GM12892 (cell line): Measurements from ENCODE around the gene CCDC85C.

Experiments
- DNase-seq: peaks from one replicate; pipeline ENCODE4 v3.0.0; 2011; ENCODE audit not compliant: insufficient read length
- FAIRE-seq: peaks from 2 replicates; lab custom pipeline; 2011; peaks lifted over from hg19 to GRCh38; lab: Jason Lieb, UNC
- POLR2A ChIP-seq: IDR thresholded peaks from 2 replicates; pipeline ENCODE4 v1.6.1; 2011; ENCODE audit warnings: low read depth, low read length, control low read depth
- POLR2AphosphoS5 ChIP-seq: IDR thresholded peaks from 2 replicates; pipeline ENCODE4 v1.6.1; 2011; ENCODE audit warnings: low read depth, low read length, control low read depth
- TAF1 ChIP-seq: IDR thresholded peaks from 2 replicates; pipeline ENCODE4 v1.6.1; 2011; ENCODE audit warnings: low read depth, mild to moderate bottlenecking, control low read depth, low read length, borderline replicate concordance

Gene CCDC85C

GRCh38 chr14:99573000-99573330 is 31.0 kb downstream of the CCDC85C start:
- no peak for TF ChIP-seq TAF1
- TF ChIP-seq POLR2A = no peak
- no peak for TF ChIP-seq POLR2AphosphoS5
- DNase-seq (no peak), FAIRE-seq (no peak)

GRCh38 chr14:99572173-99572999 is 31.6 kb downstream of the CCDC85C start:
- DNase-seq = no peak
- FAIRE-seq = no peak
- TF ChIP-seq POLR2A (no peak), TAF1 (no peak), POLR2AphosphoS5 (no peak)

- no peak for TF ChIP-seq TAF1
- TF ChIP-seq POLR2AphosphoS5 = no peak
- TF ChIP-seq POLR2A = no peak
- FAIRE-seq (no peak), DNase-seq (no peak)
Measured at GRCh38 chr14:99571303-99571986, 32.6 kb downstream of the CCDC85C start.

GRCh38 chr14:99570544-99571302 is 33.3 kb downstream of the CCDC85C start:
- TF ChIP-seq POLR2AphosphoS5 (no peak), POLR2A (no peak), TAF1 (no peak)
- FAIRE-seq (no peak), DNase-seq (no peak)

GRCh38 chr14:99569725-99570543 is 34.1 kb downstream of the CCDC85C start:
- TF ChIP-seq POLR2A (no peak), POLR2AphosphoS5 (no peak), TAF1 (no peak)
- DNase-seq = no peak
- no peak for FAIRE-seq

GRCh38 chr14:99568567-99569560 is 35.1 kb downstream of the CCDC85C start:
- TF ChIP-seq POLR2A = no peak
- FAIRE-seq (no peak), DNase-seq (no peak)

- no peak for TF ChIP-seq POLR2A
- TF ChIP-seq POLR2AphosphoS5 = no peak
- no peak for TF ChIP-seq TAF1
- FAIRE-seq = no peak
- DNase-seq = no peak
Measured at GRCh38 chr14:99566390-99567354, 37.3 kb downstream of the CCDC85C start.

GRCh38 chr14:99566009-99566389 is 38.0 kb downstream of the CCDC85C start:
- TF ChIP-seq TAF1 (no peak), POLR2AphosphoS5 (no peak), POLR2A (no peak)
- FAIRE-seq (no peak), DNase-seq (no peak)

- FAIRE-seq (no peak), DNase-seq (no peak)
- no peak for TF ChIP-seq TAF1
- TF ChIP-seq POLR2AphosphoS5 = no peak
Measured at GRCh38 chr14:99565383-99565782, 38.6 kb downstream of the CCDC85C start.

- TF ChIP-seq POLR2A = no peak
- TF ChIP-seq POLR2AphosphoS5 = no peak
- TF ChIP-seq TAF1 = no peak
- FAIRE-seq = no peak
- DNase-seq = no peak
Measured at GRCh38 chr14:99564926-99565259, 39.1 kb downstream of the CCDC85C start.
